Measurements from ENCODE around the gene GRIP1. TPM values are rescaled to one million over a fixed set of nuclear protein-coding genes. Genes with fewer than 3 reads are reported as not detected.

The GRIP1 gene
- total RNA-seq, 3 donors from 2014 or later (not counting 1 experiment from before 2014, with no cell fraction given) = 1.3 to 3.6 (median 1.7) TPM

DNA sequence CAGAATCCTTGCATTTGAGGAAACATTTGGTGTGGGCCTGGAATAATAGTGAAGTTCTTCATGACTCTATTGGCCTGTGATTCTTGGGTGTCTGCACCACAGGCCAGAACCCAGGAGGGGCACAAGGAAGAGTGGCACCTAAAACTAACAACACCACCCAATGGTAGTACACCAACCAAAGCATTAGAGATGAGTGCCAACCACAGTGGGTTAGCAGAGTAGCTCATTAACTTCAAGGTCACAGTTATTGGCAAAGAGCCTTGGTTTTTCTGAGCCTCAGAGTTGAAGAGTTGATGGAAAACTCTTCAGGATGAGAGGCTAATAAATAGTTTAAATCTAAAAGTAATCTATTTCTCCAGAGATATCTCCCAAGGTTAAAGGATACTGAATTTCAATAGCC, 319.6 kb downstream of the GRIP1 start:
- Histone ChIP-seq H3K4me3 (ENCODE audit: low read length) (no peak overlapping the region), H3K9me3 (ENCODE audit: control insufficient read depth, insufficient read depth, low read length) (no peaks in the 10 kb centered on the region), H3K36me3 (ENCODE audit: control insufficient read depth, insufficient read depth, low read length) (no peaks in the 10 kb centered on the region), H3K4me1 (ENCODE audit: control insufficient read depth, insufficient read depth, low read length) (no peaks in the 10 kb centered on the region), H3K27ac (ENCODE audit: low read length) (no peak overlapping the region), H3K27me3 (ENCODE audit: control insufficient read depth, insufficient read depth, low read length) (no peaks in the 10 kb centered on the region)
- no peaks in the 10 kb centered on the region for H3K36me3 Mint-ChIP-seq
- no peak overlapping the region for H3K27ac Mint-ChIP-seq
- no peaks in the 10 kb centered on the region for H3K27me3 Mint-ChIP-seq (ENCODE audit: low read depth in 2 of 2)
- TF ChIP-seq CTCF (IDR thresholded peaks at IDR 0.05) = no peak
- H3K4me1 Mint-ChIP-seq = no peaks in the 10 kb centered on the region
- intact Hi-C loops (cut with micrococcal nuclease) = no loop called here
- H3K9me3 Mint-ChIP-seq = no peaks in the 10 kb centered on the region
- no peak overlapping the region for H3K4me3 Mint-ChIP-seq
- ATAC-seq = no peak
- DNase-seq = no peak

GRCh38 chr12:66354291-66354690, 324.6 kb downstream of the GRIP1 start:
- ATAC-seq (no peak), DNase-seq (no peak)
- peaks cover 2% of the 10 kb centered on the region for H3K36me3 ChIP-seq (ENCODE audit: control insufficient read depth, insufficient read depth, low read length)
- no peaks in the 10 kb centered on the region for H3K27me3 Mint-ChIP-seq (ENCODE audit: low read depth in 2 of 2)
- TF ChIP-seq CTCF (IDR thresholded peaks at IDR 0.05) = no peak
- WGBS (ENCODE audit: insufficient coverage) = 88% methylated on average over 6 of the region's 6 CpGs
- H3K9me3 Mint-ChIP-seq = no peaks in the 10 kb centered on the region
- H3K27me3 ChIP-seq (ENCODE audit: control insufficient read depth, insufficient read depth, low read length) = no peaks in the 10 kb centered on the region
- no peak overlapping the region for H3K4me3 Mint-ChIP-seq
- no peak overlapping the region for H3K27ac ChIP-seq (ENCODE audit: low read length)
- intact Hi-C loops (cut with micrococcal nuclease) = no loop called here
- no peak overlapping the region for H3K27ac Mint-ChIP-seq
- H3K4me1 Mint-ChIP-seq = no peaks in the 10 kb centered on the region
- H3K4me1 ChIP-seq (ENCODE audit: control insufficient read depth, insufficient read depth, low read length) = no peaks in the 10 kb centered on the region
- no peak overlapping the region for H3K4me3 ChIP-seq (ENCODE audit: low read length)
- H3K9me3 ChIP-seq (ENCODE audit: control insufficient read depth, insufficient read depth, low read length) = no peaks in the 10 kb centered on the region
- no peaks in the 10 kb centered on the region for H3K36me3 Mint-ChIP-seq

DNA sequence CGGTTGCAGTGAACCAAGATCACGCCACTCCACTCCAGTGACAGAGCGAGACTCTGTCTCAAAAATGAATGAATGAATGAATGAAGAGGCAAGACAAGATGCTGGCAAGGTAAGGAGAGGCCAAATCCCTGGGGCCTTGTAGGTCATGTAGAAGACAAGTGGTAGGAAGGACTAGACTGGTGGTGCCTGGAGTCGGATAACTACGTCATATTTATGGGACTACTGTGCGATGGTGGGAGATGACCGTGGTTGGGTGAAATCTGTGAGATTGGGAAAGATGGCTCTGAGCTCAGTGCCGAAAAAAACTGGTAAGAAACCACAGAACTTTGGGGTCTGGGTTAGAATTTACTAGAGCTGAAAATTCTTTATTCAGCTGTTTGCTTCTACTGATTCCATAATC, 326.0 kb downstream of the GRIP1 start:
- Mint-ChIP-seq H3K27ac (no peak overlapping the region), H3K9me3 (no peaks in the 10 kb centered on the region), H3K4me1 (no peaks in the 10 kb centered on the region), H3K4me3 (no peak overlapping the region), H3K36me3 (no peaks in the 10 kb centered on the region), H3K27me3 (ENCODE audit: low read depth in 2 of 2) (no peaks in the 10 kb centered on the region)
- no peaks in the 10 kb centered on the region for H3K27me3 ChIP-seq (ENCODE audit: control insufficient read depth, insufficient read depth, low read length)
- no peak overlapping the region for H3K4me3 ChIP-seq (ENCODE audit: low read length)
- H3K27ac ChIP-seq (ENCODE audit: low read length) = no peak overlapping the region
- DNase-seq (no peak), ATAC-seq (no peak)
- peaks cover 7% of the 10 kb centered on the region for H3K36me3 ChIP-seq (ENCODE audit: control insufficient read depth, insufficient read depth, low read length)
- H3K4me1 ChIP-seq (ENCODE audit: control insufficient read depth, insufficient read depth, low read length) = no peaks in the 10 kb centered on the region
- intact Hi-C loops (cut with micrococcal nuclease) = no loop called here
- no peaks in the 10 kb centered on the region for H3K9me3 ChIP-seq (ENCODE audit: control insufficient read depth, insufficient read depth, low read length)
- no peak for TF ChIP-seq CTCF (IDR thresholded peaks at IDR 0.05)
- 97% methylated on average over 8 of the region's 8 CpGs for WGBS (ENCODE audit: insufficient coverage)

DNA sequence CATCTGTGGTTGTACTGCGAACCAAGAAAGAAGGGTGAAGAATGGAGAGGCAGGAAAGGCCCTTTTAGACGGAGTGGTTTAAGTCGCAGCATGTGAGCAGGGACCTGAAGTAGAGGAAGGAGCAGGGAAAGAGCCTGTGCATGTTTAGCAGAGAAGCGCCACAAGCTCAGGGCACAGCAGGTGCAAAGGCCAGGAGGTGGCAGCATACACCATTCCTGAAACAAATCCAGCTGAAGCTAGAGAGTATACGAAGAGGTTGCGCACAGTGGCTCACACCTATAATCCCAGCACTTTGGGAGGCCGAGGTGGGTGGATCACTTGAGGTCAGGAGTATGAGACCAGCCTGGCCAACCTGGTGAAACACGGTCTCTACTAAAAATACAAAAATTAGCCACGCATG, 326.7 kb downstream of the GRIP1 start:
- H3K27ac Mint-ChIP-seq = no peak overlapping the region
- H3K9me3 ChIP-seq (ENCODE audit: control insufficient read depth, insufficient read depth, low read length) = no peaks in the 10 kb centered on the region
- H3K27me3 Mint-ChIP-seq (ENCODE audit: low read depth in 2 of 2) = no peaks in the 10 kb centered on the region
- intact Hi-C loops (cut with micrococcal nuclease) = no loop called here
- no peaks in the 10 kb centered on the region for H3K27me3 ChIP-seq (ENCODE audit: control insufficient read depth, insufficient read depth, low read length)
- H3K4me1 ChIP-seq (ENCODE audit: control insufficient read depth, insufficient read depth, low read length) = no peaks in the 10 kb centered on the region
- no peak overlapping the region for H3K27ac ChIP-seq (ENCODE audit: low read length)
- peaks cover 7% of the 10 kb centered on the region for H3K36me3 ChIP-seq (ENCODE audit: control insufficient read depth, insufficient read depth, low read length)
- ATAC-seq = no peak
- 87% methylated on average over 8 of the region's 9 CpGs for WGBS (ENCODE audit: insufficient coverage)
- H3K36me3 Mint-ChIP-seq = no peaks in the 10 kb centered on the region
- no peak for TF ChIP-seq CTCF (IDR thresholded peaks at IDR 0.05)
- H3K4me1 Mint-ChIP-seq = no peaks in the 10 kb centered on the region
- H3K4me3 ChIP-seq (ENCODE audit: low read length) = no peak overlapping the region
- DNase-seq = peak in 1 of 2 donors; percentile 33
- no peaks in the 10 kb centered on the region for H3K9me3 Mint-ChIP-seq
- H3K4me3 Mint-ChIP-seq = no peak overlapping the region

Measured in natural killer cell (primary cell).